ENCODE results near the gene MYO1E.

The MYO1E gene

GRCh38 chr15:59385171-59385570 lies 12.5 kb upstream of the MYO1E start:
- TF ChIP-seq CTCF (IDR thresholded peaks at IDR 0.05; ENCODE audit: low read depth, low read length, missing control alignments): no peak
- DNase-seq (ENCODE audit: low read depth): no peak
- H3K4me3 ChIP-seq (ENCODE audit: low read depth, low read length): no peak overlapping the region

GRCh38 chr15:59384507-59384906 lies 11.8 kb upstream of the MYO1E start:
- no peak for DNase-seq (ENCODE audit: low read depth)
- H3K4me3 ChIP-seq (ENCODE audit: low read depth, low read length): no peak overlapping the region
- no peak for TF ChIP-seq CTCF (IDR thresholded peaks at IDR 0.05; ENCODE audit: low read depth, low read length, missing control alignments)

- no peak overlapping the region for H3K4me3 ChIP-seq (ENCODE audit: low read depth, low read length)
- TF ChIP-seq CTCF (IDR thresholded peaks at IDR 0.05; ENCODE audit: low read depth, low read length, missing control alignments): no peak
- DNase-seq (ENCODE audit: low read depth): no peak
Measured at GRCh38 chr15:59380902-59381610, 8.4 kb upstream of the MYO1E start.

GRCh38 chr15:59379531-59379930 lies 6.9 kb upstream of the MYO1E start:
- no peak for TF ChIP-seq CTCF (IDR thresholded peaks at IDR 0.05; ENCODE audit: low read depth, low read length, missing control alignments)
- no peak for DNase-seq (ENCODE audit: low read depth)
- H3K4me3 ChIP-seq (ENCODE audit: low read depth, low read length): no peak overlapping the region

GRCh38 chr15:59378855-59379254 lies 6.2 kb upstream of the MYO1E start:
- no peak for TF ChIP-seq CTCF (IDR thresholded peaks at IDR 0.05; ENCODE audit: low read depth, low read length, missing control alignments)
- no peak for DNase-seq (ENCODE audit: low read depth)
- H3K4me3 ChIP-seq (ENCODE audit: low read depth, low read length): no peak overlapping the region

GRCh38 chr15:59377924-59378323 lies 5.3 kb upstream of the MYO1E start:
- no peak overlapping the region for H3K4me3 ChIP-seq (ENCODE audit: low read depth, low read length)
- no peak for TF ChIP-seq CTCF (IDR thresholded peaks at IDR 0.05; ENCODE audit: low read depth, low read length, missing control alignments)
- DNase-seq (ENCODE audit: low read depth): no peak

GRCh38 chr15:59376733-59377132 lies 4.1 kb upstream of the MYO1E start:
- TF ChIP-seq CTCF (IDR thresholded peaks at IDR 0.05; ENCODE audit: low read depth, low read length, missing control alignments): peak; percentile 15
- no peak overlapping the region for H3K4me3 ChIP-seq (ENCODE audit: low read depth, low read length)
- DNase-seq (ENCODE audit: low read depth): no peak
